H1 (cell line): ENCODE results near the gene TCN2. TPM values are rescaled to one million over a fixed set of nuclear protein-coding genes. Genes with fewer than 3 reads are reported as not detected.

Experiments used
- CHD7 ChIP-seq: fragments of 300-600 bp; sonication (generic); IDR thresholded peaks from 2 replicates; pipeline ENCODE4 v1.7.1; 2012; ENCODE audit warnings: low read length, moderate library complexity, mild to moderate bottlenecking, inconsistent platforms; ENCODE audit not compliant: insufficient replicate concordance
- MAFK ChIP-seq: IDR thresholded peaks from 2 replicates; pipeline ENCODE4 v1.6.1; 2012; ENCODE audit warnings: low read depth, mild to moderate bottlenecking, improper control_type of control experiment, low read length
- PHF8 ChIP-seq: fragments of 200-600 bp; sonication (generic); conservative IDR thresholded peaks from 2 replicates; pipeline ENCODE4 v1.7.1; 2012; ENCODE audit warnings: low read depth, mild to moderate bottlenecking, inconsistent platforms, low read length, moderate library complexity
- RAD21 ChIP-seq, 2 experiments: IDR thresholded peaks in 1 of 2; conservative IDR thresholded peaks in 1 of 2; 2 replicates each; pipeline ENCODE4 v1.6.1; 2011; ENCODE audit warnings: low read depth in 2 of 2, low read length in 2 of 2, improper control_type of control experiment in 1 of 2, inconsistent platforms in 1 of 2, mild to moderate bottlenecking in 1 of 2, moderate library complexity in 1 of 2
- SRF ChIP-seq: IDR thresholded peaks from 2 replicates; pipeline ENCODE4 v1.6.1; 2011; ENCODE audit warnings: mild to moderate bottlenecking, low read depth, low read length, moderate library complexity
- polyA plus RNA-seq, 7 experiments: library from polyadenylated mRNA; depleted of rRNA in 3 of 7; stranded (reverse) in 5 of 7; unstranded in 2 of 7; fragments of >200 nt in 5 of 7; fragments of 200-250 nt in 2 of 7; gene quantifications; 1 replicate in 5 of 7; 2 replicates in 1 of 7; 4 replicates in 1 of 7; pipeline versions ENCODE4 v1.2.1 to v1.2.3, GENCODE V29; 2011 to 2013; ENCODE audit warnings: missing spikeins in 2 of 7, mixed read lengths in 2 of 7
- total RNA-seq: library from RNA; stranded (reverse); fragmentation: NEBNext Ultra II Directional; extraction: Animal tissue kit (Norgen Biotek cat#: 25700); gene quantifications from 2 replicates; pipeline ENCODE4 v1.2.1, GENCODE V29; 2021

Gene TCN2
- total and polyA plus RNA-seq, 2 of the 8 experiments (the other 6 are each of a cell fraction or from before 2014, with no cell fraction given) = 30.0 to 87.8 TPM

GRCh38 chr22:30564761-30565119 lies 42.2 kb upstream of the TCN2 start (continued):
- TF ChIP-seq RAD21 (IDR thresholded peaks at IDR 0.05 in 1 of 2, conservative IDR thresholded peaks at IDR 0.05 in 1 of 2; ENCODE audit: low read depth in 2 of 2, low read length in 2 of 2) (no peak), MAFK (no peak), SRF (no peak), CHD7 (no peak), PHF8 (no peak)
